ENCODE measurements around the gene SNCAIP.
"Not testable (repeated sequence)": the region's sequence is repeated elsewhere in the genome, so short reads cannot be mapped to it uniquely, and the experiment has no call there.

Gene SNCAIP

DNA sequence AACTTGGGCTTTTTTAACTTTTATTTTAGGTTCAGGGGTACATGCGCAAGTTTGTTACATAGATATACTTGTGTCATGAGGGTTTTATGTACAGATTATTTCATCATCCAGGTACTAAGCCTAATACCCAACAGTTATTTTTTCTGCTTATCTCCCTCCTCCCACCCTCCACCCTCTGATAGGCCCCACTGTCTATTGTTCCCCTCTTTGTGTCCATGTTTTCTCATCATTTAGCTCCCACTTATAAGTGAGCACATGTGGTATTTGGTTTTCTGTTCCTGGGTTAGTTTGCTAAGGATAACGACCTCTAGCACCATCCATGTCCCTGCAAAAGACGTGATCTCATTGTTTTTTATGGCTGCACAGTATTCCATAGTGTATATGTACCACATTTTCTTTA is 172.1 kb downstream of the SNCAIP start (continued):
- TF ChIP-seq POU6F1 (CRISPR knock-in tag; IDR thresholded peaks at IDR 0.05; ENCODE audit: borderline replicate concordance, low read depth): no peak
- TF ChIP-seq GLIS3 (CRISPR knock-in tag; IDR thresholded peaks at IDR 0.05): no peak
- no peak for TF ChIP-seq ZFP30 (CRISPR knock-in tag; IDR thresholded peaks at IDR 0.05)
- TF ChIP-seq ZC3H10 (CRISPR knock-in tag; IDR thresholded peaks at IDR 0.05): no peak
- TF ChIP-seq ZNF565 (CRISPR knock-in tag; conservative IDR thresholded peaks at IDR 0.05; ENCODE audit: low read depth): no peak
- no peak for TF ChIP-seq ESRRG (CRISPR knock-in tag; IDR thresholded peaks at IDR 0.05)
- TF ChIP-seq TCF4 (CRISPR knock-in tag; IDR thresholded peaks at IDR 0.05; ENCODE audit: borderline replicate concordance): no peak
- no peak for TF ChIP-seq ARNTL (CRISPR knock-in tag; IDR thresholded peaks at IDR 0.05; ENCODE audit: borderline replicate concordance, low read depth)
- TF ChIP-seq OSR1 (CRISPR knock-in tag; IDR thresholded peaks at IDR 0.05): no peak
- no peak for TF ChIP-seq RARB (CRISPR knock-in tag; IDR thresholded peaks at IDR 0.05)

DNA sequence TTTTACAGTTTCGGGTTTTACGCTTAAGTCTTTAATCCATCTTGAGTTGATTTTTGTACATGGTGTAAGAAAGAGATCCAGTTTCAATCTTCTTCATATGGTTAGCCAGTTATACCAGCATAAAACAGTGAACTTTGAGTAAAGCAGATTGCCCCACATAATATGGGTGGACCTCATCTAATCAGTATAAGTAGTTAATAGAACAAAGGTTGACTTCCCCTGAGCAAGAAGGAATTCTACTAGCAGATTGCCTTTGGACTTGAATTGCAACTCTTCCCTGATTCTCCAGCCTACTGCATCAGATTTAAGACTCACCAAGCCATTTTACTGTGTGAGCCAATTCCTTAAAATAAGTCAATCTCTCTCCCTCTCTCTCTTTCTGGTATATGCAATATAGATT is 173.2 kb downstream of the SNCAIP start:
- TF ChIP-seq CSDC2 (CRISPR knock-in tag; IDR thresholded peaks at IDR 0.05) (no peak), RARB (CRISPR knock-in tag; IDR thresholded peaks at IDR 0.05) (no peak), ZNF565 (CRISPR knock-in tag; conservative IDR thresholded peaks at IDR 0.05; ENCODE audit: low read depth) (no peak), POU6F1 (CRISPR knock-in tag; IDR thresholded peaks at IDR 0.05; ENCODE audit: borderline replicate concordance, low read depth) (no peak)
- ATAC-seq: no peak

DNA sequence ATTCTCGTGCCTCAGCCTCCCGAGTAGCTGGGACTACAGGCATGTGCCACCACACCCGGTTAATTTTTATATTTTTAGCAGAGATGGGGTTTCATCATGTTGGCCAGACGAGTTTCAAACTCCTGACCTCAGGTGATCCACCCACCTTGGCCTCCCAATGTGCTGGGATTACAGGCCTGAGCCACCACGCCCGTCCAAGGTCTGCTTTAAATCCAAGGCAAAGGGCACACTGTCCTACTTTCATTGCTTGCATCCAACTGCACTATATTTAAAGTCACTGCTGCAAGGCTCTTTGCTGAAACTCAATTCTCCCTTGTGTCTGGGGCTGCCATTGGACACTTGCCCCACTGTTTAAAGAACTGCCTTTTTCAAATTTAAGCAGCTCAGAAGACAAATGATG is 174.6 kb downstream of the SNCAIP start:
- ATAC-seq: not testable (repeated sequence)

- TF ChIP-seq ZNF70 (CRISPR knock-in tag; IDR thresholded peaks at IDR 0.05) (no peak), ZFP3 (CRISPR knock-in tag; IDR thresholded peaks at IDR 0.05) (no peak), TCF4 (CRISPR knock-in tag; IDR thresholded peaks at IDR 0.05; ENCODE audit: borderline replicate concordance) (no peak), ISL1 (CRISPR knock-in tag; IDR thresholded peaks at IDR 0.05) (no peak), ARNTL (CRISPR knock-in tag; IDR thresholded peaks at IDR 0.05; ENCODE audit: borderline replicate concordance, low read depth) (no peak), PPARA (CRISPR knock-in tag; IDR thresholded peaks at IDR 0.05; ENCODE audit: borderline replicate concordance) (no peak), ESRRG (CRISPR knock-in tag; IDR thresholded peaks at IDR 0.05) (no peak), SNAI2 (CRISPR knock-in tag; IDR thresholded peaks at IDR 0.05) (no peak), ZNF565 (CRISPR knock-in tag; conservative IDR thresholded peaks at IDR 0.05; ENCODE audit: low read depth) (no peak), ZC3H10 (CRISPR knock-in tag; IDR thresholded peaks at IDR 0.05) (no peak), ZFP30 (CRISPR knock-in tag; IDR thresholded peaks at IDR 0.05) (no peak), GLIS3 (CRISPR knock-in tag; IDR thresholded peaks at IDR 0.05) (no peak), TSHZ2 (CRISPR knock-in tag; IDR thresholded peaks at IDR 0.05) (no peak), BACH2 (CRISPR knock-in tag; IDR thresholded peaks at IDR 0.05; ENCODE audit: borderline replicate concordance) (no peak), CREB5 (CRISPR knock-in tag; IDR thresholded peaks at IDR 0.05; ENCODE audit: low read depth) (no peak), TOX (CRISPR knock-in tag; IDR thresholded peaks at IDR 0.05; ENCODE audit: borderline replicate concordance) (no peak), POU6F1 (CRISPR knock-in tag; IDR thresholded peaks at IDR 0.05; ENCODE audit: borderline replicate concordance, low read depth) (no peak), OSR1 (CRISPR knock-in tag; IDR thresholded peaks at IDR 0.05) (no peak), RARB (CRISPR knock-in tag; IDR thresholded peaks at IDR 0.05) (no peak)
- no peak for ATAC-seq
Measured at GRCh38 chr5:122490718-122491117, 178.7 kb downstream of the SNCAIP start.

All from SK-N-SH treated with all-trans-retinoic acid at 6 μM for 48 hours (cell line).